Measurements from ENCODE around the gene CUBN. TPM values are rescaled to one million over a fixed set of nuclear protein-coding genes. Genes with fewer than 3 reads are reported as not detected.

CUBN gene
- total and polyA plus RNA-seq, 9 of the 15 experiments (the other 6 are each of a cell fraction or from before 2014, with no cell fraction given): 0.04 to 0.33 (median 0.09) TPM

GRCh38 chr10:16960551-16960950, 169.1 kb downstream of the CUBN start (continued):
- no peak for TF ChIP-seq POLR3A (IDR thresholded peaks at IDR 0.05; ENCODE audit: borderline replicate concordance, extremely low read depth, insufficient read depth, insufficient read length)
- TF ChIP-seq NR2C2 (CRISPR knock-in tag; IDR thresholded peaks at IDR 0.05): no peak
- no peak for TF ChIP-seq NR2C2 (tag; IDR thresholded peaks at IDR 0.05)
- no peak for TF ChIP-seq UBTF (IDR thresholded peaks at IDR 0.05; ENCODE audit: borderline replicate concordance in 1 of 2, low read depth in 2 of 2, low read length in 2 of 2)

- Histone ChIP-seq H3K4me1 (replicated peaks in 1 of 2; ENCODE audit: control insufficient read depth in 2 of 2, insufficient read depth in 2 of 2, low read length in 2 of 2) (peaks cover 0 to 2% of the 10 kb centered on the region in 2 experiments; a peak in 1 of 5 replicates), H2AFZ (ENCODE audit: low read depth, low read length) (no peak overlapping the region), H3K4me3 (no peak overlapping the region), H3K79me2 (ENCODE audit: control insufficient read depth, insufficient read depth, low read length) (no peaks in the 10 kb centered on the region), H3K9me1 (ENCODE audit: control insufficient read depth, insufficient read depth, low read length) (no peaks in the 10 kb centered on the region), H3K9me3 (replicated peaks; ENCODE audit: control insufficient read depth, insufficient read depth, low read depth, low read length) (no peaks in the 10 kb centered on the region), H3K4me2 (ENCODE audit: insufficient read depth, low read length) (no peak overlapping the region), H3K9ac (ENCODE audit: insufficient read depth in 1 of 2, low read depth in 2 of 2, low read length in 2 of 2) (no peak overlapping the region), H3K36me3 (ENCODE audit: control insufficient read depth, insufficient read depth, low read length) (no peaks in the 10 kb centered on the region), H4K20me1 (replicated peaks; ENCODE audit: control insufficient read depth, insufficient read depth, low read length) (no peaks in the 10 kb centered on the region), H3K27ac (ENCODE audit: extremely low read depth, low read depth, low read length) (no peak overlapping the region), H3K27me3 (ENCODE audit: control insufficient read depth in 2 of 2, insufficient read depth in 2 of 2, low read length in 2 of 2) (no peaks in the 10 kb centered on the region)
- ChIA-PET POLR2A (no interaction called here), CTCF (ENCODE audit: low intra/inter-chr PET ratio) (interaction anchor here (0.7 kb wide), 1 partner anchor 236 kb away, joined by 5 read pairs; no protein-coding TSS in a partner anchor)
- DNase-seq (ENCODE audit: extremely low read depth in 1 of 4, low spot score in 3 of 4) (no peak), FAIRE-seq (no peak), ATAC-seq (no peak)
- intact Hi-C loops (cut with micrococcal nuclease): loop anchor here (10.0 kb wide), 2 partner anchors 148 to 188 kb away; no protein-coding TSS in a partner anchor
- BruUV-seq (replicated peaks): no TSS peak
- in situ Hi-C loops (cut with MboI): no loop called here
- WGBS (ENCODE audit: insufficient coverage, low coverage, missing lambda C conversion rate): 17% methylated on average over 2 of the region's 2 CpGs
- TF ChIP-seq ZFP1 (CRISPR knock-in tag; IDR thresholded peaks at IDR 0.05) (no peak), KDM2B (CRISPR knock-in tag; IDR thresholded peaks at IDR 0.05) (no peak), THAP7 (CRISPR knock-in tag; IDR thresholded peaks at IDR 0.05) (no peak), GATA2 (CRISPR knock-in tag; IDR thresholded peaks at IDR 0.05) (no peak)
These were observed 172.6 kb downstream of the CUBN start for GRCh38 chr10:16957038-16957437.

All from K562 (cell line).